ENCODE data around the gene TSSC4.

TSSC4 gene

DNA sequence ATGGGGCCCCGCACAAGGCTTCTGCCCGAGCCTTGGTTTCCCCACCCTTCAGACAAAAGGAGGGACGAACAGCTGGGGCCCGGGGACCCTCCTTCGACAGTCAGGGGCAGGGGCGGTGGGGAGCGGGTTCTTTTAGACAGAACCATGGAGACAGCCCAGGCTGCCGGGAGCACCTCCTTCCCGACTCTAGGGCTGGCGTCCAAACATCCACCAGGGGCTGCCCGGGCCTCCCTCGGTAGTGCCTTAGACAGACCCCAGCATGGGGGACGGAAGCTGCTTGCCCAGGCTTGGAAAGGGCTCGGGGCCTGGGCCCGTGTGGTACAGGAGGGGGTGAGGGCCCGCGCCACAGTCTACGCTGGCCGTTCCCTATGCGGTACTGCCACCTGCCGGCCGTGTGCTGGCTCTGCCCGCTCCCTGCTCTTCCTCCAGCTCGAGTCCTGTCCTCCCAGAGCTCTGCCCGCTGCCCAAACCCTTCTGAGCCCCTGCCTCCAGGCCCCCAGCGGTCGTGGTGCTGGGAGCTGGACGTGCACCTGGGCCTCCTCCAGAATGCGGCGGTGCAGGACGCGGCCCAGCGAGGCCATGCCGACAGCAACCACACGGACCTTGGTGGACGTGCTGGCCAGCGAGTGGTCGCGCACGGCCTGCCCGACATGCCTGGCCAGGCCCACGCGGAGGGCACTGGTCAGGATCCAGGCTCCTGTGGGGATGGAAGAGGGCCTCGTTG is 20.1 kb downstream of the TSSC4 start:
- peak; percentile 68 to 74 for DNase-seq

DNA sequence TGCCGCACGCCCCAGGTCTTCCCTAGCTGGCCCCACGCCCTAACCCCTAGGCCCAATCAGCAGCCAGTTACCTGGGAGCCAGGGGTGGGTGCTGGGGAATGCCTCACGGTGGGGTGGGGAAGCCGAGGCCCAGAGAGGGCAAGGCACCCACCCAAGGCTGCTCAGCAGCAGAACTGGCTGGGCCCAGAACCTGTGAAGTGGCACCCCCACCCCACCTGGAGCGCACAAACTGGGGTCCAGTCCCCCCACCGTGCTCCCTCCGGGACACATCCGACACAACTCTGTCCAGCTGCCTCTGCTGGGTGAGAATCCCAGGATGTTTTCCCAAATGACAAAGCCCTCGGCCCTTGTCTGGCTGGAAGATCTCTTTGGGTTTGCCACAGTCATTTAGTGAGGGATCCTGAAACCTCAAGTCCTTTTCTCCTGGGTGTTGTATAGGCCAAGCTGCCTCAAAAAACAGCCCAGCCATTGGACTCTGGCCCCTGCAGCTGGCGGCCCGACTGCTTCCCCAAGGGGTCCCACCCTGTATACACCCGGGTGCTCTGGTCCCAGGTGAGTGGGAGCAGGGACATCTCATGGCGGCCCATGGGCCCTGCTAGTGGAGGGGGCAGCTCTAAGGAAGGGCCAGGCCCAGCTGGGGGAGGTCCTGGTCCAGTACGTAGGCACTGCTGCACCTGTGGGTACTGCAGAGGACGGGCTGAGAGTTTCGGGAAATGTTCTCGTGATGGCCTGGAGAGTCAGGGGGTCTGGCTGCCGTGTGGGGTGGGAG is 20.9 kb downstream of the TSSC4 start:
- no peak for DNase-seq

DNA sequence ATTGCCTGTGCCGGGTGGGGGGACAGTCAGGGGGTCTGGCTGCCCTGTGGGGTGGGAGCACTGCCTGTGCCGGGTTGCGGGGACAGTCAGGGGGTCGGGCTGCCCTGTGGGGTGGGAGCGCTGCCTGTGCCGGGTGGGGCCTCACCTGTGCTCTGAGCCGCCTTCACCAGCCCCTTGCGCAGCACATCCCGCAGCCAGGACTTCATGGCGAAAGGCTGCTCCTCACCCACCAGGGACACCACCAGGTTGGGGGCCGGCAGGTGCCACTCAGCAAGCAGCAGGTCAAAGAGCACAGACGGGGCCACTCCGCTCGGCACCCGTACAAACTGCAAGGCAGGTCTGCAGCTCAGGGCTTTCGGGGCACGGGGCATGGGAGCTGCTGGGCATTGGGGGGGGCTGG is 21.4 kb downstream of the TSSC4 start:
- no peak for DNase-seq

DNA sequence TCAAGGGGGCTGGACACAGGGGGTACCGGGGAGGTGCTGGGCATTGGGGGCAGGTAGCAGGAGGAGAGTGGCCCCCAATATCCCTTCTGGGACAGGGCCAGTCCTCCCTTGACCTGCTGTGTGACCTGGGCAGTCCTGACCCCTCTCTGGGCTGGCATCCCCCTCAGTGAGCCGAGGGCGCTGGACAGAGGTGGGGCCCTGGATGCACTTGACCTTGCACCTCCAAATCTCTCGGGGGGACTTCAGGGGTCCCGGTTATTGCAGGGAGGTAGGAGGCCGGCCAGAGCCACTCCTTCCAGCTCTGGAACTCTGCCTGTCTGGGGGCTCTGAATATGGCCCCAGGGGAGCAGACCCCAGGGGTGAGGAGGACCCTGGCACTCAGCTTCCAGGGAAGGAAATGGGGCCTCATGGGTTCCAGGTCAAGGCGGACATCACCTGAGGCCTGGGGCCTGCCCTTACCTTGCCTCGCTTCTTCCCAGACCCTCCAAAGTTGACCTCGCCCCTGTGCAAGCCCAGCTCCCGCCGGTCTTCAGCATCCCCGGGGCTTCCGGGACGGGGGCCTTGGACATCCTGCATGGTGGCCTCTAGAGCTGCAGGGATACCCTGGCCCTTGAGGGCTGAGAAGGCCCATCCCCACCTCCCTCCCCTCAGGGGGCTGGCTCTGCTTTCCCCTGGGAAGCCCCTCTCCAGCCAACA is 22.1 kb downstream of the TSSC4 start:
- no peak for DNase-seq

DNA sequence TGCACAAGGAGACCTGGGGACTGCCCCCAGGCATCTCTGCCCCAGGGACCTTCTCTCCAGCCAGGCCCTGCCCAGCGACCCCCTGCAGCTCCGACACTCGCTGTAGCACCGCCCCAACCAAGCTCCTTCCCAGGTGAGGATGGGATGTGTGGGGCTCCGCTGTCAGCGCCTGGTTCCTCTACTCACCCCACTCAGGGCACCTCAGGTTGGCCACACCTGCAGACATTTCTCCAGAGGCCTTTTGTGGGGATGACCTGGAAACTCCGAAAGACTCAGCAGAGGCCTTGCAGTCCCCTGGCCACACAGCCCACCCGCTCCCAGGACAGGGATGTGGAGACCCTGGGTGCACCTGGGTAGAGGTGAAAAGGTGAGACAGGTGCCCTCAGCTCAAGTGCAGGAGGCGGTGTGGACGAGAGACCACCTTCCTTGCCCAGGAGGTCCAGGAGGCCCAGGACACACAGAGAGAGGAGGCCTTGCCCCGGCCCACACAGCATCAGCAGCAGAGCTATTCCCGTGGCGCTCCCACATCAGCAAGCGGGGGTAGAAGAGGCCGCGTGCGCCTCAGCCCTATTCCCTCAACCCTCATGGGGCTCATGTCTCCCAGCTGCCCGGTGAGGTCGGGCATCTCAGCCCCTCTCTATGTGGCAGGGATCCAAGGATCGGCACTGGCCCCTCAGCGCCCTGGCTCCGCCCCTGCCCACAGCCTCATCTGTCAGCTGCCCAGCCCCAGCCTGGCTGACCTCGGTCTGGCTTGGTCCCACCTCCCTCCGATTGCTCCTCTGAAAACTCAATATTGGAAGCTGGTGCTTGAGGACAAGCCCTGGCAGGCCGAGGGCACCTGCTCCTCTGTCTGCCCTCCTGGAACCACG is 22.8 kb downstream of the TSSC4 start:
- DNase-seq = no peak

DNA sequence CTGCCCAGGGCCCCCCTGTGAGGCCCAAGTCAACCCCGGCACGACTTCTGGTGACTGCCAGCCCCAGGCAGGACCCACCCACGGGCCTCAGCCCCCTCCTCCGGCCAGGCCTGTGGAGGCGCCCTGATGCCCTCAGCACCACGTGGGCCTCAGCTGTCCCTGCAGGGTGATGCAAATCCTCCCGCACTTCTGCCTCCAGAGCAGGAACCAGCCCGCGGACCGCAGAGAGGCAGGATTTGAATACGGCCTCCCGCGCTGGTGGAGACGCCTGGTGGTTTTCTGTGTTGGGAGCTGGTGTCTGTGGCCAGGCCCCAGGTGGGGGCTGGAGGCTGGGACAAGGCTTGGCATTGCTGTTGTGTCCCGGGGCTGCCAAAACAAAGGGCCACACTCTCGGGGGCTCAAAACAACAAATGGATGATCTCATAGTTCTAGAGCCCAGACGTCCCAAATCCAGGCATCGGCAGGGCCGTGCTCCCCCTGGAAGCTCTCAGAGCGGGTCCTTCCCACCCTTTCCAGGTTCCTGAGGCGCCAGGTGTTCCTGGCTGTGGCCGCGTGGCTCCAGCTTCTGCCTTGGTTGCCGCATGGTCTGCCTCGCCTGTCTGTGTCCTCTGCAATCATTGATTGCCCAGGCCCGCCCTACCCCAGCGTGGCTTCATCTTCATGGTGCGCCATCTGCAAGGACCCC is 24.4 kb downstream of the TSSC4 start:
- DNase-seq = no peak

DNA sequence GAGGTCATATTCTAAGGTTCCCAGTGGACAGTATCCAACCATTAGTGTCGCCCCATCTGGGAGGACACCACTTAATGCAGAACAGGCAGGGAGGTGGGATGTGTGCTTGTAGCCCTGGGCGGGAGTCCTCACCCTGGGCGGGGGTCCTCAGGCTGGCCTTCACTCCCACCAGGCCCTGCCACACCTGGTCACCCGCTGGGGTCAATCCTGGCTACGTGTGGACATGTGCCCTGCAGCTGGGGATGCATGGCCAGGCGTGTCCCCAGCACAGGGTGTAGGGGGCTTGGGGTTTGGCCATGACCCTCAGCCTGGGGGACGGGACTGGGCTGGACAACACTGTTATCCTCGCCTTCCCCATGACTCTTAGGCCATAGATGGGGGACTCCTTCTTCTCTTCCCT is 25.0 kb downstream of the TSSC4 start:
- no peak for DNase-seq

DNA sequence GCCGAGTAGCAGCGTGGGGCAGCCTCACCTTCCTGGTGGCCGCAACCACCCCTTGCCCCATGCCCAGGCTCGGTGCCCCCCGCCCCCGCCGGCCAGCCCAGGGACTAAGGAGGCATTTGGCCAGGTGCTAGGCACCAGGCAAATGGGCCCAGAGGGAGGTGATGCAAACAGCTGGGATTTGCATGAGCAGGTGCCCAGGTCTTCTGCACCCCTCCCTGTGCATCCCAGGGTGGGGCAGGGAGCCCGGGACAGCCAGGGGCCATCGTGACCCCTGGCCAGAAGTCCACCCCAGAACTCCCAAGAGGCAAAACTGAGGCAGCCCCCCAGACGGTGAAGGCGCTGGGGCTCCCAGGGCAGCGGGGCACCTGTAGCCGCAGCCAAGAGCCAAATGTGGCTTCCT is 25.7 kb downstream of the TSSC4 start:
- DNase-seq = no peak

DNA sequence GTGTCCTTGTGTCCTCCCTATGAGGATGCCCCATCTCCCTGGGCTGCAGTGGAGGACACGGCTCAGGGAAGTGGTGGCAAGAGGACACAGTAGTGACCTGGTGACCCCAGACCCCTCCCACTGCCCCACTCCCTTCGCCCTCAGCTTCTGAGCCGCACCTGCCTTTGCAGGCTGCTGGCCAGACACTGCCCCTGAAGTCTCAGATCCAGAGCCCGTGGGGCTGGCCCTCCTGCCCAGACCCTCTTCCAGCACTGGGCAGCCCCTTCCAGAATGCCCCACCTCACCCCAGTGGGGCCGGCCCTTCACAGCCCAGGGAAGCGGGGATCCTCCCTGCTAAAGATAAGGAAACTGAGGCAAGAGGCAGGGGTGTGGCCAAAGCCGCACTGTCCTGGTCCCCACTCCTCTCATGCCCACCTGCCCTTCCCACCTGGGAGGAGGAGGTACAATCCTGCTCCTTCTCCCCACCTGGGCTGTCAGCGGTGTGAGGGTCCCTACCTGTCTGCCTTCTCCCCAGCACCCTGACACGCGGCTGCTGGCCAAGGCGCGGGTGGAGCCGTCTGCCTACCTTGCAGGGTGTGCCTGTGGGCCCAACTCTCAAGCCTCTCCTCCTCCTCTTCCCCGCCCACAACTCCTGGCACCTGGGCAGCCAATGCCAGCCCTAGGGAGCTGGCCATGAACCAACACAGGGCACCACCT is 26.4 kb downstream of the TSSC4 start:
- no peak for DNase-seq

DNA sequence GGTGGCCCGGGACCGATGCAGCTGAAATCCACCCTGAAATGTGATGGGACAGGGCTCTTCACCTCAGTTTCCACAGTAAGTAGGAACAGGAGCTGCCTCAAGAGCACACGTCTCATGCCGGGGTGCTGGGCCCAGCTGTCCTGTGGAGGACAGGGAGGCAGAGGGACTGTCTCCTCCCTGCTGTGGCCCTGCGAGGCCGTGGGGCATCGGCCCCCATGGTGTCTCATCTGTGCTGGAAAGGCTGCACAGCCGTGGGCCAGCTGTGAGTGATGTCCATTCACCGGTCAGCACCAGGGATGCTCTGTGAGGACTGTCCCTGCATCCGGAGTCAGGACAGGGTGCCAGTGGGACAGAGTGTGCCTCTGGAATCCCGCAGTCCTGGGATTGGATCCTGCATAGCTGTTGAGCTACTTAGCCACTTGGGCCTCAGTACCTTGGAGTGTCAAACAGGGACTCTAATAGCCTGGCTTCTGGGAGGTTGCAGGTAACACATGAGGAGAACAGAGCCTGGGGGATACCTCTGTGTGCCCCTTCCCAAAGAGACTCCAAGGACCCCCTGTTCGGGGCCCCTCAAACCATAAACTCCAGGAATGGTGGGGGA is 27.3 kb downstream of the TSSC4 start:
- DNase-seq = no peak

DNA sequence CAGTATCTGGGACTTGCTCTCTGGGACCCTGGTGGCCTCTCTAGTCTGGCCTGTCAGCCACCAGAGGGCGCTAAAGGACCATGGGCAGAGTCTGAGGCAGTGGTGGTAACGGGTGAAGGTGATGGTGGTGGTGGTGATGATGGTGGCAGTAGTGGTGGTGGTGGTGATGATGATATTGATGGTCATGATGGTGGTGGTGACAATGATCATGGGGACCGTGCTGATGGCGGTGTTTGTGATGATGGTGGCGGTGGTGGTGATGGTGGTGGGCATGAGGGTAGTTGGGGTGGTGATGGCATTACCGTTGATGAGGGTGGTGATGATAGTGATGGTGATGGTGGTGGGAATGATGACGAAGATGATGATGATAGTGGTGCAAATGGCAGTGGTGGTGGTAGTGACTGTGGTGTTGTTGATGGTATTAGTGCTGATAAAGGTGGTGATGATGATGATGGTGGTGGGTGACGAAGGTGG is 27.8 kb downstream of the TSSC4 start:
- DNase-seq = peak; percentile 83 to 87

DNA sequence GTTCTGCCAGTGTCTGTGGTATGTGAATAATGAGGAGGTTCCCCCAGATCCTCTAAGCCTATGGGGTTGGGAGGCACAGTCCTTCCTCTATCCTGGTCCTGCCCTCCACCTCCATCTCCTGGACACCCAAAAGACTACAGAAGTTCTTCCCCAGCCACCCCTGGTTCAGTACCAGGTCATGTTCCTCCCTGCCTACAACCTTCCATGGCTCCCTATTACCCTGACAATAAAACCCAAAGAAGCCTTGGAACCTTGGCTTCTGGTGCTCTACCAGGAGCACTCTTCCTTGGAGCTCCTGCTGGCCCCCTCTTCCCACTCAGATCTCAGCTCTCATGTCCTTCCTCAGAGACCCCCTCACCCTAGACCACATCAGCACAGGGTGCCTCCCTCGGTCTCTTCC is 30.8 kb downstream of the TSSC4 start:
- DNase-seq = no peak

DNA sequence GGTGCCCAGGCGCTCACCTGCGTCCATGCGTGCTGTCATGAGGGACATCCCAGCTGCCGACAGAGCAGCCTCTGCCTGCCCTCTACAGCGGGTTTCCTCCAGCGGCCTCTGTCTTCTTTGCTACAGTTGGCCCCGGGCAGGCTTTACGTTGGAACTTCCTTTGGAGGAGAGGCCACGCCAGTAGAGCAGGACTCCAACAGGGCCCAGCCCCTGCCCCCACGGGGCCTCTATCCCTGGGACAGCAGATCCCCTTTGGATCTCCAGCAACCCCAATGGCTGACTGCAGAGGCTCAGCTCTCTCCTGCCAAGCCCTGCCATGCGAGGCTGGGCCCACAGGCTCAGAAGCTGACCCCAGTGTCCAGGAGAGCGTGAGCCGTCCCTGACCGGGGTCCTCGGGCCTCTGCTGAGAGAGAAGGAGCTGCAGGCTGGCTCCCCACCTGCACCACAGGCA is 31.6 kb downstream of the TSSC4 start:
- DNase-seq = no peak

DNA sequence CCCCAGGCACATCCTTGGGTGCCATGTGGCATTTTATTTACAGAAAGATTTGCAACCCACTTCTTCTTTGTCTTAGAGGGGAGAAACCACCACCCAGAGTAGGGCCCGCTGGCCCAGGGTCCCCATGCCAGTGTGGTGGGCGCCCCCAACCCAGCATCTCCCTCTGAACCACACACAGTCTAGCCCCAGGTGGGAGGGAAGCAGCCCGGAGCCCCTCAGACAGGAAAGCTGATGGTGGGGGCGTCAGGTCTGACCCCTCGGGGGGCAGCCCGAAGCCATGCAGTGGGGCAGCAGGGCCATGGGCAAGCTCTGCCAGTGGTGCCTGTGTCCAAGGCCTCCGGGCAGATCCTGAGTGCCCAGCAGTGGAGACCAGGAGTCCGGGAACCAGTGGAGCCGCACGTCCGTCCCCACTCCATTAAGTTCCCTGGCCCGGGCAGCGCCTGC is 32.1 kb downstream of the TSSC4 start:
- no peak for DNase-seq

DNA sequence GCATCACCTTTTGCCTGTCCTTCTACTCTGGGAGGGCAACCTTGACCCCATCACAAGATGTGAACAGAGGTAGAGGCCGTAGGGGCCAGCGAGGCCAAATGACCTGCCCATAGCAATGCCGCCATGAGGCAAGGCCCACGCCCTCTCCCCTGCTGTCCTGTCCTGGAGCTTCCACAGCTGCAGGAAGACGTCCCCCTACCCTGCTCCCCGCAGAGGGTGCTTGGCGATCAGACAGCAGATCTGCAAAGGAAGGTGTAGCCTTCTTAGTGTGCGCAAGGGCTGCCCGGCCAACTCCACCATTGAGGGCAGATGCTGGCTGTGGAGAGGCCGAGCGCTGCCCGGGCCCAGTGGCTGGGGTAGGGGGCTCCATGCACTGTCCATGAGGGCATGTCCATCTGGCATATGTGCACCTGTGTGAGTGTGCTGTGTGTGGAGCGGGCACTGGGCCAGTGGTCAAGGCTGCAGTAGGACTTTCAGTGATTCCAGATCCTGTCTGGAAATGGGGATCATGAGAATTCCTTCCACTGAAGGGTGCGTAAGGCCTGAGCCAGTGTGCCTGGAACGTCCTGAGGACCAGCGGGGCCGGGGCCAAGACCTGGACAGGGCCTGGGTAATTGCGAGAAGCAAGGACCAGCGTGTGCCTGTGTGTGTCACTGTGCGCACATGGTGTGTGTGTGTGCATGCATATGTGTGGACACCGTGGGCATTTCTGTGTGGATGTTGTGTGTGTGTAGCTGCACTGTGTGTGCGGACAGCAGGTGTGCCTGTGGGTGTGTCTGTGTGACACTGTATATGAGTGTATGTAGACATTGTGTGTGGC is 32.8 kb downstream of the TSSC4 start:
- no peak for DNase-seq

DNA sequence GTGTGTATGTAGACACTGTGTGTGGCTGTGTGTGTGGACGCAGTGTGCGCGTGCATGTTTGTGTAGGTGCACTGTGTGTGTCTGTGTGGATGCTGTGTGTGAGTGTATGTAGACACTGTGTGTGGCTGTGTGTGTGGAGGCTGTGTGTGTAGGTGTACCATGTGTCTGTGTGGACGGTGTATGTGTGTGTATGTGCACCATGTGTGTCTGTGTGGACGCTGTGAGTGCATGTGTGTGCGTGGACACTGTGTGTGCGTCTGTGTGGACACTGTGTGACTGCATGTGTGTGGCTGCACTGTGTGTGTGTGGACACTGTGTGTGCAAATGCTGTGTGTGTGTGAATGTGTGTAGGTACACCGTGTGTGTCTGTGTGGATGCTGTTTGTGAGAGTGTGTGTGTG is 33.5 kb downstream of the TSSC4 start:
- DNase-seq = no peak

DNA sequence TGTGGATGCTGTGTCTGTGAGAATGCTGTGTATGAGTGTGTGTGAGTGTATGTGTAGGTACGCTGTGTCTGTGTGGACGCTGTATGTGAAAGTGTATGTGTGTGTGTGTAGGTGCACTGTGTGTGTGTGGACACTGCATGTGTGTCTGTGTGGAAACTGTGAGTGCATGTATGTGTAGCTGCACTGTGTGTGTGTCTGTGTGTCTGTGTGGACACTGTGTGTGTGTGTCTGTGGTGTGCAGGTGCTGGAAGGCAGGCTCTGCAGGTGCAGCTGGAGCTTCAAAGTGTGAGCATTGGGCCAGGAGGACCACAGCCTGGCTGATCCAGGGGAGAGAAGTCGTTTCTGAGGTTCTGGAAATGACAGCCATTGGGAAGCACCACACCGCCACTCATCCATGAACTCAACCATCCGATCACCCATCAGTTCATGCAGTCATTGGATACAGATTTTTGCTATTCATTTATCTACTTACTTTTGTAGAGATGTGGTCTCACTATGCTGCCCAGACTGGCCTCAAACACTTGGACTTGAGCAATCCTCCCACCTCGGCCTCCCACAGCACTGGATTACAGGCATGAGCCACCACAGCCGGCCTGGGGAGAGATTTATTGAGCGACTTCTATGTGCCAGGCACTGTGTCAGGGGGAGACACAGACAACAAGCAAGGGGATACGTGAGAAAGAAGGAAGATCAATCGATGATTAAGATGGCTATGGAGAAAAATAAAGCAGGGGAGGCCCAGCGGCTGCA is 34.1 kb downstream of the TSSC4 start:
- no peak for DNase-seq

DNA sequence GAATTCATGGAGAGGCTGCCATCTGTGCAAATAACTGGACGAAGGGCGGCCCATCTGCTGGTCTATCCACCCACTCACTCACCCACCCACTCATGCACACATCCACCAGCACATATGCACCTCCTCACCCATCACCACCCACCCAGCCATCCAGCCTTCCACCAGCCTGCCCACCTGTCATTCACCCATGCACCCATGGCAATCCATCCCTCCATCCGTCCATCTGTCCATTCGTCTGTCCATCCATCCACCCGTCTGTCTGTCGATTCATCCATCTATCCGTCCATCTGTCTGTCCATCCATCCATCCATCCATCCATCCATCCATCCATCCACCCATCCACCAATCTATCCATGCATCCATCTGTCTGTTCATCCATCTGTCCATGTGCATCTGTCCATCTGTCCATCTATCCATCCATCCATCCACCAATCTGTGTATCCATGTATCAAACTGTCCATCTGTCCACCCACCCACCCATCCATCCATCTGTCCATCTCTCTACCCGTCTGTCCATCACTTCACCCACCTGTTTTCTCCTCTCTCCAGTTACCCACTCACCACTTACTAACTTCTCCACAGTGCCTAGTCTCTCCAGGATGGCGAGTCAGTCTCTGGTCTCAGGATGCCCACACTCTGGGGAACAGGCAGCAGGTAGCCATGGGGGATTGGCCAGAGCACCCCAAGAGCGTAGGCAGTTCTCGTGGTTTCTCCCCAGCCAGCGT is 34.9 kb downstream of the TSSC4 start:
- DNase-seq = no peak
